GM18909 (cell line): ENCODE measurements around the gene CEND1.

Experiments
- ATAC-seq: cut with Tn5 transposase; IDR thresholded peaks from one replicate; pipeline ENCODE4 v1.9.1; 2021; ENCODE audit warnings: mild to moderate bottlenecking; ENCODE audit not compliant: unreplicated experiment, poor library complexity

Gene CEND1

DNA sequence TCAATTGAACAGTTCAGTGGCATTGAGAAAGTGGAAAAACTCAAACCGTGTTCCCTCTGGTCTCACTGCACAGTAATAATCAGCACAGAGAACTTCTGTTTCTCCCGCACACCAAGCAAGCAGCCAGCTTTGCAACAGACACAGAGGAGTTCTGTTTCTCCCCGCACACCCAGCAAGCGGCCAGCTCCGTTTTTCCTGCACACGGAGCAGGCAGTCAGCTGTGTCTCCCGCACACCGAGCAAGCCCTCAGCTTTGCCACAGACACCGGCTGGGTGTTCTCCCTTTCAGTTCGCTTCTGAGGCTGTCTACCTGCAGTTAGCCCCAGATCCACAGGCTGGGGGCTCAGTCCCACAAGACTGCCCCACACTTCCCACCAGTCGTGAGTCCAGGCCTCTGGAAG, 52.5 kb downstream of the CEND1 start:
- ATAC-seq = no peak
